Measurements from ENCODE around the gene TCF3.
A peak's percentile ranks its signal among the peaks of the same experiment; 100 is the strongest.

TCF3 gene

GRCh38 chr19:1609680-1610474, 42.5 kb downstream of the TCF3 start:
- no peak overlapping the region for H3K4me3 ChIP-seq (ENCODE audit: low read depth, low read length)
- TF ChIP-seq CTCF (IDR thresholded peaks at IDR 0.05; ENCODE audit: insufficient read depth, low read depth, low read length, missing control alignments) = no peak
- no peak for DNase-seq (ENCODE audit: low read depth)

GRCh38 chr19:1609103-1609396, 43.4 kb downstream of the TCF3 start:
- H3K4me3 ChIP-seq (ENCODE audit: low read depth, low read length) = no peak overlapping the region
- DNase-seq (ENCODE audit: low read depth) = no peak
- TF ChIP-seq CTCF (IDR thresholded peaks at IDR 0.05; ENCODE audit: insufficient read depth, low read depth, low read length, missing control alignments) = no peak

- TF ChIP-seq CTCF (IDR thresholded peaks at IDR 0.05; ENCODE audit: insufficient read depth, low read depth, low read length, missing control alignments) = no peak
- no peak overlapping the region for H3K4me3 ChIP-seq (ENCODE audit: low read depth, low read length)
- no peak for DNase-seq (ENCODE audit: low read depth)
These were observed 43.9 kb downstream of the TCF3 start for GRCh38 chr19:1608359-1609102.

- H3K4me3 ChIP-seq (ENCODE audit: low read depth, low read length) = peak overlapping the region; percentile 74
- no peak for TF ChIP-seq CTCF (IDR thresholded peaks at IDR 0.05; ENCODE audit: insufficient read depth, low read depth, low read length, missing control alignments)
- DNase-seq (ENCODE audit: low read depth) = no peak
These were observed 46.2 kb downstream of the TCF3 start for GRCh38 chr19:1606138-1606651.

- peak; percentile 98 for DNase-seq (ENCODE audit: low read depth)
- H3K4me3 ChIP-seq (ENCODE audit: low read depth, low read length) = peak within 1 kb of the TSS; percentile 92
- peak; percentile 72 for TF ChIP-seq CTCF (IDR thresholded peaks at IDR 0.05; ENCODE audit: insufficient read depth, low read depth, low read length, missing control alignments)
These were observed 46.9 kb downstream of the TCF3 start, which contains the start of gene UQCR11 for GRCh38 chr19:1605236-1606137. Gene UQCR11 (minus strand): TSS chr19:1605462. CDS start chr19:1605409, 53 bp downstream.

- TF ChIP-seq CTCF (IDR thresholded peaks at IDR 0.05; ENCODE audit: insufficient read depth, low read depth, low read length, missing control alignments) = no peak
- no peak overlapping the region for H3K4me3 ChIP-seq (ENCODE audit: low read depth, low read length)
- DNase-seq (ENCODE audit: low read depth) = no peak
These were observed 50.2 kb downstream of the TCF3 start for GRCh38 chr19:1602091-1602707.
